ENCODE results near the gene SGCA.

SGCA gene

GRCh38 chr17:50170662-50171370, 5.0 kb downstream of the SGCA start:
- no peaks in the 10 kb centered on the region for H3K36me3 ChIP-seq (ENCODE audit: insufficient read depth, low read length)
- H3K4me1 ChIP-seq (ENCODE audit: insufficient read depth, low read length): no peaks in the 10 kb centered on the region
- H3K4me3 ChIP-seq (ENCODE audit: low read length): no peak overlapping the region
- H3K27me3 ChIP-seq (ENCODE audit: insufficient read depth, low read length): peaks cover 5% of the 10 kb centered on the region
- no peak overlapping the region for H2AFZ ChIP-seq (ENCODE audit: low read depth, low read length)
- H3K9me3 ChIP-seq (ENCODE audit: low read length): no peaks in the 10 kb centered on the region

GRCh38 chr17:50171371-50172071, 5.7 kb downstream of the SGCA start:
- Histone ChIP-seq H2AFZ (ENCODE audit: low read depth, low read length) (no peak overlapping the region), H3K27me3 (ENCODE audit: insufficient read depth, low read length) (peaks cover 5% of the 10 kb centered on the region), H3K9me3 (ENCODE audit: low read length) (no peaks in the 10 kb centered on the region), H3K36me3 (ENCODE audit: insufficient read depth, low read length) (no peaks in the 10 kb centered on the region), H3K4me3 (ENCODE audit: low read length) (no peak overlapping the region), H3K4me1 (ENCODE audit: insufficient read depth, low read length) (no peaks in the 10 kb centered on the region)

- no peaks in the 10 kb centered on the region for H3K9me3 ChIP-seq (ENCODE audit: low read length)
- H2AFZ ChIP-seq (ENCODE audit: low read depth, low read length): no peak overlapping the region
- H3K36me3 ChIP-seq (ENCODE audit: insufficient read depth, low read length): no peaks in the 10 kb centered on the region
- peaks cover 5% of the 10 kb centered on the region for H3K27me3 ChIP-seq (ENCODE audit: insufficient read depth, low read length)
- H3K4me1 ChIP-seq (ENCODE audit: insufficient read depth, low read length): no peaks in the 10 kb centered on the region
- H3K4me3 ChIP-seq (ENCODE audit: low read length): no peak overlapping the region
Observed at GRCh38 chr17:50172130-50172529, 6.3 kb downstream of the SGCA start.

GRCh38 chr17:50172936-50173334, 7.1 kb downstream of the SGCA start:
- Histone ChIP-seq H3K4me1 (ENCODE audit: insufficient read depth, low read length) (peaks cover 5% of the 10 kb centered on the region), H3K4me3 (ENCODE audit: low read length) (no peak overlapping the region), H3K9me3 (ENCODE audit: low read length) (no peaks in the 10 kb centered on the region), H3K27me3 (ENCODE audit: insufficient read depth, low read length) (peaks cover 5% of the 10 kb centered on the region), H2AFZ (ENCODE audit: low read depth, low read length) (no peak overlapping the region), H3K36me3 (ENCODE audit: insufficient read depth, low read length) (no peaks in the 10 kb centered on the region)

DNA sequence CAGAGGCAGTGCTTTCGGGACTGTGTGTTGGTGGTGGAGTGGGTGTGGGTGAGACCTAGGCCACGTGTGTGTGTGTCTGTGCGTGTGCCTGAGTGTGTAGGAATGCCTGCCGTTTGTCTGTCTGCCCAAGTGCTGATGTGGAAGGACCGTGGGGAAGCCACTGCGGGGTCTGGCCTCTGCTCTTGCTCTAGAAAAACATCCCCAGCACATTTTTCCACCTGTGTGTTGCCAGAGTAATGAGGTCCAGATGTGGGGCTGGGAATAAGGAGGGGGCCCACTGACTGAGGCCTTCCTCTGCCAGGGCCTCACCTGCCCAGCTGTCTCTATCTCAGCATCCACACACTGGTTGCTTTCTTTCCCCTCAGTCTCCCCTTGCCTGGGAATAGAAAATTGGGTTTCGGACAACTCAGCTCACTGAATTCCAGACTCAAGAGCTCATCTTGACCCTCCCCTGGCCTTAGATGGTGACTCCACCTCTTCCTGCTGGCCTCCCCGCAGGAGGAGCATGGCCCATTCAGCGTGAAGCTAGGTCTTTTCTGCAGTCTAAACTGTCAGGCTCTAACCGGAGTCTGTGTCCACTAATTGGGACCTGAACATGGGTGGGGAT, 7.6 kb downstream of the SGCA start:
- Histone ChIP-seq H3K9me3 (ENCODE audit: low read length) (no peaks in the 10 kb centered on the region), H3K4me1 (ENCODE audit: insufficient read depth, low read length) (peaks cover 10% of the 10 kb centered on the region), H2AFZ (ENCODE audit: low read depth, low read length) (no peak overlapping the region), H3K4me3 (ENCODE audit: low read length) (no peak overlapping the region), H3K27me3 (ENCODE audit: insufficient read depth, low read length) (peaks cover 5% of the 10 kb centered on the region), H3K36me3 (ENCODE audit: insufficient read depth, low read length) (no peaks in the 10 kb centered on the region)

DNA sequence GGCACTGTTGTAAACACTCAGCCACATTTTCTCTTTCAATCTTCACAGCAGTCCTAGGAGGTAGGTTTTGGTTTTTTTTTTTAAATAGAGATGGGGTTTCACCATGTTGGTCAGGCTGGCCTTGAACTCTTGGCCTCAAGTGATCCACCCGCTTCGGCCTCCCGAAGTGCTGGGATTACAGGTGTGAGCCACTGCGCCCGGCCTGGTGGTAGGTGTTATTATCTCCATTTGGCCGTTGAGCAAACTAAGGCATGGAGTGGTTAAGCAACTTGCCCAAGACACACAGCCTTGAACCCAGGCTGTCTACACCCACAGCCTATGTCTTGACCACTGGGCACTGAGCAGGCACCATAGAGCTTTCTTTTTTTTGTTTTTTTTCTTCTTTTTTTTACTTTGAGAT, 8.6 kb downstream of the SGCA start:
- H3K9me3 ChIP-seq (ENCODE audit: low read length): no peaks in the 10 kb centered on the region
- no peak overlapping the region for H2AFZ ChIP-seq (ENCODE audit: low read depth, low read length)
- peaks cover 10% of the 10 kb centered on the region for H3K4me1 ChIP-seq (ENCODE audit: insufficient read depth, low read length)
- H3K4me3 ChIP-seq (ENCODE audit: low read length): no peak overlapping the region
- H3K36me3 ChIP-seq (ENCODE audit: insufficient read depth, low read length): no peaks in the 10 kb centered on the region
- peaks cover 5% of the 10 kb centered on the region for H3K27me3 ChIP-seq (ENCODE audit: insufficient read depth, low read length)

DNA sequence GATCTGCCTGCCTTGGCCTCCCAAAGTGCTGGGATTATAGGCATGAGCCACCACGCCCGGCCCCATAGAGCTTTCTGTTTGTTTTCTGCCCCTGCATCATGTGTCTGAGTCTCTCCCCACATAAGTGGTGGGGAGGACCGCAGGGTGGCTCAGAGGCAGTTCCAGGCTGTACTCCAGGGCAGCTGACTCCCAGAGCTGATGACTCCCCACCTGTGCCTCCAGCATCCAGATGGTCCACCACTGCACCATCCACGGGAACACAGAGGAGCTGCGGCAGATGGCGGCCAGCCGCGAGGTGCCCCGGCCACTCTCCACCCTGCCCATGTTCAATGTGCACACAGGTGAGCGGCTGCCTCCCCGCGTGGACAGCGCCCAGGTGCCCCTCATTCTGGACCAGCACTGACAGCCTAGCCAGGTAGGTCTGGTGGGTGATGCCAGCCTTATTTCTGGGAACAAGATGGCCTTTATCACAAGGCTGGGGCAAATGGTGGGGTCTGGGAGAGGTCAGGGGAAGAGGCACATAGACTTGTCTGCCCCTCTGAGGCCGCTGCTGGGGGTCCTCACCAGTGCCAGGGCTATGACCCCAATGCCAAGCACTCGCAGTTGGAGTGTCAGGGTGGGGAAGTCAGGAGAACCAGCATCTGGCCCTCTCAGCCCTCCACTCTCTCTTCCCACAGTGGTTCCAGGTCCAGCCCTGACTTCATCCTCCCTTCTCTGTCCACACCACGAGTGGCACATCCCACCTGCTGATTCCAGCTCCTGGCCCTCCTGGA, 9.4 kb downstream of the SGCA start:
- H3K27me3 ChIP-seq (ENCODE audit: insufficient read depth, low read length): peaks cover 6% of the 10 kb centered on the region
- no peak overlapping the region for H2AFZ ChIP-seq (ENCODE audit: low read depth, low read length)
- no peaks in the 10 kb centered on the region for H3K36me3 ChIP-seq (ENCODE audit: insufficient read depth, low read length)
- peaks cover 10% of the 10 kb centered on the region for H3K4me1 ChIP-seq (ENCODE audit: insufficient read depth, low read length)
- H3K9me3 ChIP-seq (ENCODE audit: low read length): no peaks in the 10 kb centered on the region
- H3K4me3 ChIP-seq (ENCODE audit: low read length): no peak overlapping the region

GRCh38 chr17:50176559-50177357, 11.0 kb downstream of the SGCA start:
- H3K36me3 ChIP-seq (ENCODE audit: insufficient read depth, low read length): no peaks in the 10 kb centered on the region
- no peaks in the 10 kb centered on the region for H3K9me3 ChIP-seq (ENCODE audit: low read length)
- H2AFZ ChIP-seq (ENCODE audit: low read depth, low read length): no peak overlapping the region
- H3K4me1 ChIP-seq (ENCODE audit: insufficient read depth, low read length): peaks cover 10% of the 10 kb centered on the region
- peaks cover 10% of the 10 kb centered on the region for H3K27me3 ChIP-seq (ENCODE audit: insufficient read depth, low read length)
- H3K4me3 ChIP-seq (ENCODE audit: low read length): no peak overlapping the region

GRCh38 chr17:50177476-50177875, 11.7 kb downstream of the SGCA start:
- Histone ChIP-seq H3K9me3 (ENCODE audit: low read length) (no peaks in the 10 kb centered on the region), H3K4me3 (ENCODE audit: low read length) (no peak overlapping the region), H3K4me1 (ENCODE audit: insufficient read depth, low read length) (peaks cover 10% of the 10 kb centered on the region), H3K27me3 (ENCODE audit: insufficient read depth, low read length) (peaks cover 10% of the 10 kb centered on the region), H2AFZ (ENCODE audit: low read depth, low read length) (peak overlapping the region; percentile 26), H3K36me3 (ENCODE audit: insufficient read depth, low read length) (no peaks in the 10 kb centered on the region)

DNA sequence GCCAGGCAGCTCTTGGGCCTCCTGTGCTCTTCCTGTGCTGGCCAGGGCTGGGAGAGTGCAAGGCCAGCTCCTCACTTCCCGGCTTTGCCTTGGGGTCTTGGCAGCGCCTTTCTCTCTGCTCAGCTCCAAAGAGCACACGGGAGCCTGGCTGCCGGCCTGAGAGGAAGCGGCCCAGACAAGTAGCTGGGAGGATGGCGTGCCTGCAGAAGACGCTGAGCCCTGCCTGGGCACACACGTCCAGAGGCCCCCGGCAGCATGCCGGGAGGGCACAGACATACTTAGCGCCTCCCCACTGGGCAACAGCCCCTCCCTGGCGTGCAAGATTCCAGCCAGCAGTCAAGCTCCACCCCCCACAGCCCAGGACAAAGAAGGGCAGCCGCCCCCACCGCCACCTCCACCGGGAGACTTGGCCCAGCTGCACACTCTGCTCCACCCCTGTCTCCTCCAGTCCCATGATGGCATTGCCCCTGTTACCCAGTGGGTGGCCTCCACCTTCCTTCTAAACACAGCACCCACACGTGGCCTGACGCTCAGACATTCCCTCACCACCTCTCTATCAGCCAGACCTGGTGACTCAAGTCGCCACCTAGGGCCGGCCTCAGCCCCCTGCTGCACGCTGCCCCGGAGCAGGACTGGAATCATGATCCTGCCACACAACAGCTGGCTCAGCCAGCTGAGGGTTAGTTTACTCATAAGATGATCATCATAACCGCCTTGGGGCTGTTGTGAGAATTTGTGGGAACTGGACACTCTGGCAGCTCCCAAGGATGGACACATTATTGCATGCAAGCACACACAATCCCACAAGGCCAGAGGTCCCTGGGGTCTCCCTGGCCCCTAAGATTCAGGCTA, 12.4 kb downstream of the SGCA start:
- Histone ChIP-seq H2AFZ (ENCODE audit: low read depth, low read length) (peak overlapping the region; percentile 26), H3K36me3 (ENCODE audit: insufficient read depth, low read length) (no peaks in the 10 kb centered on the region), H3K27me3 (ENCODE audit: insufficient read depth, low read length) (peaks cover 10% of the 10 kb centered on the region), H3K4me3 (ENCODE audit: low read length) (peak overlapping the region; percentile 1), H3K9me3 (ENCODE audit: low read length) (no peaks in the 10 kb centered on the region), H3K4me1 (ENCODE audit: insufficient read depth, low read length) (peaks cover 10% of the 10 kb centered on the region)

DNA sequence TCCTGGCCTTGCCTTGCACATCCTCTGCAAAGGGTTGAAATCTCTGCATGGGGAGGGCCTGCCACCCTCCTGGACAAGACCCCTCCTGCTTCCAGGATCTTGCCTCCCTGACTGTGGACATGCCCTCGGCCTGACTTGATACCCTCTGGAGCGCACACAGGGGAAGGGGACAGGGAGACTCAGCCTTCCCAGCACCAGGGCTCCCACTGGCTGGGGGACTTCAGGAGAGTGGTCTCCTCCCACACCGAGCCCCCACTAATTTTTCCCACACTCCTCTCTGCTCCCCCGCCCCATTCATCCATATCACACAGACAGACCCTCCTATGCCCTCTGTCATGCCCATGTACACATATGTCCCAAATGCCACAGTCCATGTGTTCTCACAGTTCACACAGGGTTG, 14.3 kb downstream of the SGCA start:
- Histone ChIP-seq H3K9me3 (ENCODE audit: low read length) (no peaks in the 10 kb centered on the region), H3K27me3 (ENCODE audit: insufficient read depth, low read length) (peaks cover 8% of the 10 kb centered on the region), H3K4me3 (ENCODE audit: low read length) (no peak overlapping the region), H3K36me3 (ENCODE audit: insufficient read depth, low read length) (no peaks in the 10 kb centered on the region), H3K4me1 (ENCODE audit: insufficient read depth, low read length) (peaks cover 22% of the 10 kb centered on the region), H2AFZ (ENCODE audit: low read depth, low read length) (no peak overlapping the region)

- no peak overlapping the region for H2AFZ ChIP-seq (ENCODE audit: low read depth, low read length)
- peaks cover 22% of the 10 kb centered on the region for H3K4me1 ChIP-seq (ENCODE audit: insufficient read depth, low read length)
- H3K27me3 ChIP-seq (ENCODE audit: insufficient read depth, low read length): peaks cover 8% of the 10 kb centered on the region
- H3K4me3 ChIP-seq (ENCODE audit: low read length): no peak overlapping the region
- H3K36me3 ChIP-seq (ENCODE audit: insufficient read depth, low read length): no peaks in the 10 kb centered on the region
- H3K9me3 ChIP-seq (ENCODE audit: low read length): no peaks in the 10 kb centered on the region
Observed at GRCh38 chr17:50180620-50181019, 14.8 kb downstream of the SGCA start.

All from neuron (in vitro differentiated cells).